Stomach smooth muscle (tissue), 2 donors: ENCODE data around the gene BRD7.

ENCODE experiments used
- H3K27ac ChIP-seq: one replicate; pipeline ENCODE4 v1.7.0; 2013; ENCODE audit warnings: mild to moderate bottlenecking, low read length, inconsistent platforms
- H3K27me3 ChIP-seq, 2 donors: one replicate each; pipeline ENCODE4 v1.7.0; 2013; ENCODE audit warnings: low read length in 2 of 2; ENCODE audit not compliant: insufficient read depth in 2 of 2, control insufficient read depth in 1 of 2
- H3K36me3 ChIP-seq, 2 donors: one replicate each; pipeline ENCODE4 v1.7.0; 2013; ENCODE audit warnings: low read length in 2 of 2; ENCODE audit not compliant: control insufficient read depth in 2 of 2, insufficient read depth in 2 of 2
- H3K4me1 ChIP-seq: one replicate; pipeline ENCODE4 v1.7.0; 2013; ENCODE audit warnings: low read length; ENCODE audit not compliant: control insufficient read depth, insufficient read depth
- H3K4me3 ChIP-seq, 2 donors: one replicate each; pipeline ENCODE4 v1.7.0; 2013; ENCODE audit warnings: low read length in 2 of 2
- H3K9ac ChIP-seq, 2 donors: one replicate each; pipeline ENCODE4 v1.7.0; 2013; ENCODE audit warnings: low read length in 2 of 2, mild to moderate bottlenecking in 1 of 2
- H3K9me3 ChIP-seq, 2 donors: one replicate each; pipeline ENCODE4 v1.7.0; 2013; ENCODE audit warnings: low read length in 2 of 2; ENCODE audit not compliant: control insufficient read depth in 2 of 2
- donor health status: healthy.
- donor health status: Pancreatic carcinoma.

The BRD7 gene

GRCh38 chr16:50293994-50294855, 74.6 kb downstream of the BRD7 start:
- Histone ChIP-seq H3K27me3 (no peaks in the 10 kb centered on the region), H3K4me3 (no peak overlapping the region), H3K27ac (no peak overlapping the region), H3K9me3 (no peaks in the 10 kb centered on the region), H3K9ac (no peak overlapping the region), H3K36me3 (peaks cover 0 to 2% of the 10 kb centered on the region in 2 donors), H3K4me1 (peaks cover 2% of the 10 kb centered on the region)

GRCh38 chr16:50293041-50293783, 75.6 kb downstream of the BRD7 start:
- H3K4me3 ChIP-seq = no peak overlapping the region
- peaks cover 2% of the 10 kb centered on the region for H3K4me1 ChIP-seq
- H3K27me3 ChIP-seq = no peaks in the 10 kb centered on the region
- no peaks in the 10 kb centered on the region for H3K9me3 ChIP-seq
- no peak overlapping the region for H3K9ac ChIP-seq
- H3K27ac ChIP-seq = no peak overlapping the region
- peaks cover 0 to 2% of the 10 kb centered on the region in 2 donors for H3K36me3 ChIP-seq

GRCh38 chr16:50292566-50292948, 76.2 kb downstream of the BRD7 start:
- H3K9me3 ChIP-seq = no peaks in the 10 kb centered on the region
- H3K9ac ChIP-seq = no peak overlapping the region
- no peaks in the 10 kb centered on the region for H3K27me3 ChIP-seq
- H3K4me1 ChIP-seq = peaks cover 2% of the 10 kb centered on the region
- H3K36me3 ChIP-seq = peaks cover 0 to 2% of the 10 kb centered on the region in 2 donors
- H3K27ac ChIP-seq = no peak overlapping the region
- no peak overlapping the region for H3K4me3 ChIP-seq

- Histone ChIP-seq H3K36me3 (peaks cover 0 to 2% of the 10 kb centered on the region in 2 donors), H3K27ac (no peak overlapping the region), H3K27me3 (no peaks in the 10 kb centered on the region), H3K9ac (no peak overlapping the region), H3K4me3 (no peak overlapping the region), H3K9me3 (no peaks in the 10 kb centered on the region), H3K4me1 (no peaks in the 10 kb centered on the region)
These were observed 76.8 kb downstream of the BRD7 start for GRCh38 chr16:50291719-50292565.

- no peak overlapping the region for H3K9ac ChIP-seq
- peaks cover 2 to 5% of the 10 kb centered on the region in 2 donors for H3K9me3 ChIP-seq
- no peaks in the 10 kb centered on the region for H3K4me1 ChIP-seq
- peaks cover 0 to 2% of the 10 kb centered on the region in 2 donors for H3K36me3 ChIP-seq
- H3K4me3 ChIP-seq = no peak overlapping the region
- no peak overlapping the region for H3K27ac ChIP-seq
- H3K27me3 ChIP-seq = no peaks in the 10 kb centered on the region
These were observed 77.9 kb downstream of the BRD7 start for GRCh38 chr16:50290856-50291255.

GRCh38 chr16:50289950-50290764, 78.6 kb downstream of the BRD7 start:
- H3K36me3 ChIP-seq = peaks cover 0 to 2% of the 10 kb centered on the region in 2 donors
- H3K4me1 ChIP-seq = peaks cover 3% of the 10 kb centered on the region
- no peak overlapping the region for H3K9ac ChIP-seq
- peaks cover 2 to 5% of the 10 kb centered on the region in 2 donors for H3K9me3 ChIP-seq
- H3K4me3 ChIP-seq = no peak overlapping the region
- H3K27me3 ChIP-seq = no peaks in the 10 kb centered on the region
- H3K27ac ChIP-seq = no peak overlapping the region

GRCh38 chr16:50288920-50289319, 79.9 kb downstream of the BRD7 start:
- Histone ChIP-seq H3K27me3 (no peaks in the 10 kb centered on the region), H3K4me1 (peaks cover 8% of the 10 kb centered on the region), H3K9me3 (peaks cover 2 to 5% of the 10 kb centered on the region in 2 donors), H3K36me3 (no peaks in the 10 kb centered on the region), H3K9ac (no peak overlapping the region), H3K27ac (no peak overlapping the region), H3K4me3 (no peak overlapping the region)

GRCh38 chr16:50288026-50288425, 80.8 kb downstream of the BRD7 start:
- Histone ChIP-seq H3K27me3 (no peaks in the 10 kb centered on the region), H3K36me3 (no peaks in the 10 kb centered on the region), H3K4me3 (no peak overlapping the region), H3K9ac (no peak overlapping the region), H3K9me3 (peaks cover 2 to 5% of the 10 kb centered on the region in 2 donors), H3K27ac (no peak overlapping the region), H3K4me1 (peaks cover 14% of the 10 kb centered on the region)

GRCh38 chr16:50286681-50287080, 82.1 kb downstream of the BRD7 start:
- Histone ChIP-seq H3K27me3 (no peaks in the 10 kb centered on the region), H3K4me3 (no peak overlapping the region), H3K36me3 (no peaks in the 10 kb centered on the region), H3K9ac (no peak overlapping the region), H3K27ac (no peak overlapping the region), H3K4me1 (peaks cover 14% of the 10 kb centered on the region), H3K9me3 (peaks cover 2 to 5% of the 10 kb centered on the region in 2 donors)
